GM18909 (cell line): ENCODE measurements around the gene GRAP2.

ENCODE experiments used
- ATAC-seq: cut with Tn5 transposase; IDR thresholded peaks from one replicate; pipeline ENCODE4 v1.9.1; 2021; ENCODE audit warnings: mild to moderate bottlenecking; ENCODE audit not compliant: unreplicated experiment, poor library complexity

GRAP2 gene

DNA sequence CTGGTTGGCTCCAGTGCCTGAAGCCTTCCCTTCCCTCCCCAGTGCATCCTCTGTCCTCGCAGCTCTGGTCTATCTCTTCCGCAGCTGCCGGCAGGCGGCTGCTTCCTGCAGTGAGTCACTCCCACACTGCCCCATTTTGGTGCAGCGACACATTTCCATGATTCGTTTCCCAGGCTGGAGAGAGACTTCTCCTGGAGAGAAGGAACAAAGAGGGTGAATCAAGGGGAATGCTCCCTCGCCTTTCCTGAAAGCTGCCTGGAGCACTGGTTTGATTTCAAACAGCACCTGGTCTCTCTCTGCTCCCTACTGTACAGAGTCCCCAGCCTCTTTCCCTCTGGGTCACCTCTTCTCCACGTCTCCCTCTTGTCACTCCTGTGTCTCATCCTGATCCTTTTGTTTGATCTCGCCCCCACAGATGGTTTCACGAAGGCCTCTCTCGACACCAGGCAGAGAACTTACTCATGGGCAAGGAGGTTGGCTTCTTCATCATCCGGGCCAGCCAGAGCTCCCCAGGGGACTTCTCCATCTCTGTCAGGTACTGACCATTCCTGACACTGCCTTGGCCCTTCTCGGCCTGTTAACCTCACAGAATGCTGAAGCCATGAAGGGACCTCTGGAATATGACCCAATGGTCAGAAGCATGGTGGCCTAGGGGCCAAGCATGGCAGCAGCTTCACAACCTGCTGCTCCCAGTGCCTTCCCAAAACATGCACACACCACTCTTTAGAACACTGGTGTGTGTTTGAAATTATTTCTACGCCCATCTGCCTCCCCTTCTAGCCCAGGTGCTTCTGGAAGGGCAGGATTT, 59.0 kb downstream of the GRAP2 start, which contains the start of gene TMA7B:
Gene TMA7B, plus strand, starts transcription at position 758 of the 808 bp plus-strand sequence. CDS start 3,978 bp downstream, outside the sequence.
- no peak for ATAC-seq

DNA sequence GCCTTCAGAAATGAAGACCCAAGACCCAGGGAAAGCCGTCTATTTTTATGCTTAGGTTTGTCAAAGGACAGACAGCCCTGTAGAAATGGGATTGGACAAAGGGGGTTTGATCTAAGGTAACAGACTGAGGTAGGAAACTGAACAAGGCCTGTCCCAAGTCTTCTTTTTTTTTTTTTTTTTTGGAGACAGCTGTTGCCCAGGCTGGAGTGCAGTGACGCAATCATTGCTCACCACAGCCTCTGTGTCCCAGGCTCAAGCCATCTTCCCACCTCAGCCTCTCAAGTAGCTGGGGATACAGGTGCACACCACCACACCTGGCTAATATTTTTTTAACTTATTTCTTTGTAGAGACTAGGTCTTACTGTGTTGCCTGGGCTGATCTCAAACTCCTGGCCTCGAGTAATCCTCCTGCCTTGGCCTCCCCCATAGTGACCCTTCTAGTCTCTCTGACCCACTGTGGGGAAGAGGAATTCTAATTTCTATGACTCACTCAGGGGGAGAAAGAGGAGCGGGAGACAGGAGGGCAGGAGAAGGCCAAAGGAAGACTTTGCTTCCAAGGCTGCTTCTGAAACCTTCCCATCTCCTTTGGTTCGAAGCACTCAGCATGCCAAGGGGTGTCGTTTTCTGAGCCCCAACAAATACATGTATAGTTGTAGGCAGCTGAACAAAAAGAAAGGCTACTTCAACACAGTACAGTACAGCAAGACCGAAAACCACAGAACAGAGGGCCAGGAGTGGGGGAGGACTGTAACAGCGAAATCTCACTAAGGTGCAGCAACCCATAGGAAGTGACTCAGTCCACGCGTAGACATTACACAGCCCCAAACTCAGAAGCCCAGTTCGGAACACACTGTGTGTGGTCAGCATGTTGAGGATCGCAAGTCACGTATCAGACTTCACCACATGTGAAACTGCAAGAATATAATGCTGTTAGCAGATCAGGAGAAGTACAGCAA, 60.2 kb downstream of the GRAP2 start:
- ATAC-seq = peak; percentile 84

DNA sequence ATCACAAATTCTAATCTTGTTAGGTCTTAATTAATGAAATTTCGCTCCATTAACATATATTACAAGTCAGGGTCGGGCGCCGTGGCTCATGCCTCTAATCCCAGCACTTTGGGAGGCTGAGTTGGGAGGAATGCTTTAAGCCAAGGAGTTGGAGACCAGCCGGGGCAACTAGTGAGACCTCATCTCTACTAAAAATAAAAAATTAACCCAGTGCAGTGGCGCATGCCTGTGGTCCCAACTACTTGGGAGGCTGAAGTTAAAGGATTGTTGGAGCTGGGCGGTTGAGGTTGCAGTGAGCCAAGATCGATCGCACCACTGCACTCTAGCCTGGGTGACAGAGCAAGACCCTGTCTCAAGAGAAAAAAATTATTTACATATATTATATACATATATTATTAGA, 61.2 kb downstream of the GRAP2 start:
- no peak for ATAC-seq

DNA sequence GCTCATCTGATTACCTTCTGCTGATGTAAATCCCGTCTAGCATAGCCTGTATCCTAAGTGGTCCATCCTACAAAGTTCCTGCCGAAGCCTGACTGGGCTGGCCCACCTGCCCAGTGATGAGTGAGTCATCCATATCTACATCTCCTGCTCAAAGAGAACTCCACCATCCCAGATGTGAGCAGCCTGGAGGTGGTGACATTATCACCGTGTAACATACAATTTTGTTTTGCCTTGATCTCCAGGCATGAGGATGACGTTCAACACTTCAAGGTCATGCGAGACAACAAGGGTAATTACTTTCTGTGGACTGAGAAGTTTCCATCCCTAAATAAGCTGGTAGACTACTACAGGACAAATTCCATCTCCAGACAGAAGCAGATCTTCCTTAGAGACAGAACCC, 64.9 kb downstream of the GRAP2 start:
- ATAC-seq = no peak

DNA sequence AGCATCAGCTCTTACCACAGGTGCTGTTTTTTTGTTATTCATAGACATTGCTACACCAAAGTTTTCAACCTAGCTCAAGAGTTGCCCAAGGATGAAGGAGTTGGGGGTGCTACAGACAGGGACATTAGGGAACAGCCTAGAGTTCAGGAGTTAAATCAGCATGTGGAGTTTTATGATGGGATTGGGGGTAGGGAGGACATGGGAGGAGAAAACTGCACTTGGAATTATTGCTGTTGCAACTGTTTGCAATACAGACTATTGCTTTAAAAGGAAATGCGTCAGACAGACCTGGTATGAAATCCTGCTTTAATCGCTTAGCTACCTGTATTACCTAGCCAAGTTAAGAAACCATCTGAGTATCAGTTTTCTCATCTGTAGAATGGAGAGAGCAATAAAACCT, 65.6 kb downstream of the GRAP2 start:
- ATAC-seq = no peak

DNA sequence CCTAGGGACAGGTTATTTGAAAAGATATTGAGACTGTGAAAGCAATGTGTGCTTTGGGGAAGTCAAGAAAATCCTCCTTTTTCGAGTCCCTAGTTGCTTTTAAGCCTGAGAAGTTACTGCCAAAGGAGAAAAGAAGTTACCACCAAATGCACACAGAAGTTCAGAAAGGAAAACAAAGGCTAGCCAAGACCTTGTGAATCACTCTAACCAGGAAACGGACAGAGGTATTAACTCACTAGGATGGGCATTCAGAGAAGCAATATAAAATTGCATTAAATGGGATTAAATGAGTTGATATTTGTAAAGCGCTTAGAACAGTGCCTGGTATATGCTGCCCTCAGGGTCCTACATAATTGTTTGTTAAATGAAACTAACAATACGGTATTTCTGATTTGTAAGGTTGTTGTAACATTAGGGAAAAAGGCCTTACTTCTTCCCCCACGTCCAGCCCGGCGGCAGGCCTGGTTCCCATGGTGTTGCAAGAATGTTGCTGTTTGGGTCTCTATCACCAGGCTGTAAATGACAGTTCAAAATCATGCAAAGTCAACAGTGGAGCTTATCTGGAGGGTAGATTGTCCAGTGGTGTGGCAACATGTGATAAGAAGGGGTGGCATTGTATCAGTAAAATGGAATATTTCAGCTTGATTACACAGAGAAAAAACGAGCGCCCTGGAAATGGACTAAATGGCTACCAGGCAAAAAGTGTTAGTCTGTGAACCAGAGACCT, 66.4 kb downstream of the GRAP2 start:
- ATAC-seq = no peak

DNA sequence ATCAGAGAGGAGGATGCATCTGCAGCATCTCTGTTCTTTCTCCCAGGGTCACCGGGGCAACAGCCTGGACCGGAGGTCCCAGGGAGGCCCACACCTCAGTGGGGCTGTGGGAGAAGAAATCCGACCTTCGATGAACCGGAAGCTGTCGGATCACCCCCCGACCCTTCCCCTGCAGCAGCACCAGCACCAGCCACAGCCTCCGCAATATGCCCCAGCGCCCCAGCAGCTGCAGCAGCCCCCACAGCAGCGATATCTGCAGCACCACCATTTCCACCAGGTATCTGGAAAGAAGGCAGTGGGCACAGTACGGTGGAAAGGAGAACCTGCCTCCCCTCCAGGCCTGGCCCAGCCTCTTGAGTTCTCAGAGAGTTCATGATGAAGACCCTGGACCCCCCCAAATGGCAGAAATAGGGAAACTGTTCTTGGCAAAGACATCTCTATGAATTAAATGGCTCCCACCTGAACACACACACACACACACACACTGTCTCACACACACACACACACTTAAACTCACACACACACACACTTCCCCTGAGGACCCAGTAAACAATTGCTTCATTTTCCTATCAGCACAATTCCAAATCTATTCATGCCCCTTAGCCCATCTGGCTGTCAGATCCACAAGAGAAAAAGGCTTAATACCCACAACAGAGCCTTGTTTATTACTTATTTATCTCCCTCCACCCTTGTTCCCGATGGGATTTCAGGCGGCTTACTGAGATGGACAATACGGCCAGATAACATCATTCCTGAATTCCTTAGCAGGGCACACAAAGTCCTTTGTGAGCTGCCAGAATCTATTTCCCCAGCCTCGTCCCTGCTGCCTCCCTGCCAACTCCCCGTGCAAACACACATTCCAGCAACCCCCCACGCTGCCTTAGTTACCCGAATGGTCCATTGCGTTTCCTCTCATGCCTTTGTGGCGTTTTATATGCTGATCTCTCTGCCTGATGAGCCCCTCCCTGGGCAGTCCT, 67.4 kb downstream of the GRAP2 start:
- no peak for ATAC-seq

DNA sequence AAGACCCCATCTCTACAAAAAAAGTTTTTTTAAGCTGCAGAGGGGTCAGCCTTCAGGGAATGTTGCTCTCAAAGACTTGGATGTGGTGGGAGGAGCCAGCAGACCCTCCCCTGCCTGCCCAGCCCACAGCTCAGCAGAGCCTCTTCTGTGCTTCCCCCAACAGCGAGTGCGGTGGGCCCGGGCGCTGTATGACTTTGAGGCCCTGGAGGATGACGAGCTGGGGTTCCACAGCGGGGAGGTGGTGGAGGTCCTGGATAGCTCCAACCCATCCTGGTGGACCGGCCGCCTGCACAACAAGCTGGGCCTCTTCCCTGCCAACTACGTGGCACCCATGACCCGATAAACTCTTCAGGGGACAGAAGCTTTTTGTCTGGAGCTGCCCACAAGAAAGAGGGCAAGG, 69.9 kb downstream of the GRAP2 start:
- ATAC-seq = no peak

DNA sequence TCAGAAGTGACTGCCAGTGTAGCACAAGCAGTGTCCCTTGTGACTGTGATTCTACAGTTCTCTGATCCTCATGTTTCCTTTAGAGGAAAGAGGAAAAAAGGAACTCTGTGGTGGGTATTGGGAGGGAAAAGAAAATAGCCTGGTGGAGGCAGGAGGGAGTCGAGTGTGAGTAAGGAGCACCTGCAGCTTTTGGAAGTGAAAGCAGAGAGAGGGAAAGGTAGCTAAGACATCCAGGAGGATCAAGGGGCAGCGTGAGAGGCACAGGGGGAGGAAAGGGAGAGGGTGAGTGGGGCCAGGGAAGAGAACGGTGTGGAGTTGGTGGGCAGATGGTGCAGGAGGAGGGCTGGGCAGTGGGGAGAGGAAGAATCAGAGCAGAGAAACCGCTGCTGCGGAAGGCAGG, 71.8 kb downstream of the GRAP2 start:
- no peak for ATAC-seq

DNA sequence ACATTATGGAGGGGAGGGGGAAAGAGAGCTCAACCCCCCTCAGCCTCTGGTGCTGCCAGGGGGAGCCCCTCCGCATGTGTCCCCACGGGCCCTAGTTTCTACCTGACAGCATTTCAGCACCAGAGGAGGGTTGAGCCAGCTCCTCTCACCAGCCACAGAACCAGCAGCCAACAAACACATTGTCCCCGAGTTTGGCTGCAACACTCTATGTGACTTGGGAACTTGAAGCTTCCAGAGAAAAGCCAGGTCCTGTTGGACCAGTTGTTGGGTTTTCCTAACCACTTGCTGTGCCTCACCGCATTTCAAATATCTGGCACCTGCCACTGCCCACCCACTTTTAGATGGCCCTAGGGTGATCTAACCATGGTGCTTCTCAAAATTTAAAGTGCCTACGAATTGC, 72.8 kb downstream of the GRAP2 start:
- no peak for ATAC-seq

DNA sequence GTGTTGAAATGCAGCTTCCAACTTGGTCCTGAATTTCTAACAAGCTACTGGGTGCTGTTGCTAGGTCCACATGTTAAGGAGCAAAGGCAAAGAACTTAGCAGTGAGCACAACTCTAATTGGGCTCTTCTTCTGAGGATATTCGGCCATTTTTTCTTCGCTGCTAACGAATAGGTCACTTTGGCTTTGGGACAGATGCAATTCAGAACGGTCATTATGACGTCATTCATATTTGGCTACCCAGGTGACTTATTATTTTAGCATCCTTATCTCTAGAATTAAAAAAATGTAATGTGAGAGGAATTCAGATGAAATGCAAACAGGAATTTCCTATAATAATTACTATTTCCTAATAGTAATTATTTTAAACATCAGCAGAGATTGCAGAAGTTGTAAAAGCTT, 73.2 kb downstream of the GRAP2 start:
- no peak for ATAC-seq

DNA sequence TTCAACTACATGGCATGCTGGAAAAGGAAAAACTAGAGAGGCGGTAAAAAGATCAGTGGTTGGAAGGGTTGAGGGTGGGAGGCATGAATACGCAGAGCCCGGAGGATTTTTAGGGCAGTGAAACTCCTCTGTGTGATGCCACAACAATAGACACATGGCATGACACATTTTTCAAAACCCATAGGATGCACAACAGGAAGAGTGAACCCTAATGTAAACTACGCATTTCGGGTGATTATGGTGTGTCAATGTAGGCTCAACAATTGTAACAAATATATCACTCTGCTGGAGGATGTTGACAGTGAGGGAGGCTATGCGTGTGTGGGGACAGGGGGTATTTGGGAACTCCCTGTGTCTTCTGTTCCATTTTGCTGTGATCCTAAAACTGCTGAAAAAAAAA, 78.2 kb downstream of the GRAP2 start:
- no peak for ATAC-seq

DNA sequence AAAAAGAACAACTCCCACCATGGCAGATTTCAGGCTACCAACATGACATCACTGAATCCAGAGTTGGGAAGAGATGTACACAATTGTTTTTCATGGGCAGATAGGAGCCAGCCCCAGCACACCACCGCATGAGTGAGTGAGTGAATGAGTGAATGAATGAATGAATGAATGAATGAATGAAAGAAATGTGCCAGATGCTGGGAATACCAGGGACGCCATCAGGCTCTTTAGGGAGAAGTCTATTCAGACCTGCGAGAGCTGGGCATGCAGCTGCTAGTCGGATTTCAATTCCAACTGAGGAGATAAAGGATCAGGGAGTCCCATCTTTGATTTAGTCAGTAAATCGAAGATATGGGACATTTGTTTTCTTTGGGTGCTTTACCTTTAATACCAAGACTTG, 78.6 kb downstream of the GRAP2 start:
- no peak for ATAC-seq

DNA sequence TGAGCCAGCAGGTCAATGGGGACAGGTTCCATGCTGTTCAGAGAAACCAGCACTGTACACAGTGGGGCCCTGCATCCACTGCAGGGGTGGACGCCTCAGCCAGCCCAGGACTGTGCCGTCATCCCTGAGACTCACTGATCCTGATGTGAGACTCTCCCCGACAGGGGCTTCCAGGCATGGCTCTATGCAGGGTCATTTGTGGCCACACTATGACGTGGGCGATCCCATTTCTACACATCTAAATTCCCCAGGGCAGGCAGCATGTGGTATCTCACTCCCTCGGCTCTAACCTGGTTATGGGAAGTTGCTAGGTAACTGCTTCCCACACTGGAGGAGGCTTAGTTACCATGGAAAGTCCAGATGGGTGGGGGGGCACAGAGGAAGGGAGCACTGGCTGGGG, 79.7 kb downstream of the GRAP2 start:
- ATAC-seq = no peak

DNA sequence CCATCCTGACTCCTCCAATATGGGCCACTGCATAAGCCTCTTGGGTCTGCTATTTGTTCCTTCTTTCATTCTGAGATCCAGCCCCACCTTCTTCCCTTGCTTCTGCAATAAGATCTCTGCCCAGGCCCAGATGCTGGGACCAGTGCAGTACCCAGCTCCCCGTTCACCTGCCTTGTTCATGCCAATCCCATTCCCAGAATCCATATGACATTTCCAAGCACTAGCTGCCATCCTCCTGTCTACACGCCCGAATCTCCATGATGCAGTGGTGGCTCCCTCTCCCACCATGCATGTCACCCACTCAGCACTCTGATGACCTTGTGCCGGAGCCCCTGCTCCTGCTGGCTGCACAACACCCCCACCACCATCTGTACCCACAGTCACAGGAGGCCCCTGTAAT, 82.5 kb downstream of the GRAP2 start:
- no peak for ATAC-seq

DNA sequence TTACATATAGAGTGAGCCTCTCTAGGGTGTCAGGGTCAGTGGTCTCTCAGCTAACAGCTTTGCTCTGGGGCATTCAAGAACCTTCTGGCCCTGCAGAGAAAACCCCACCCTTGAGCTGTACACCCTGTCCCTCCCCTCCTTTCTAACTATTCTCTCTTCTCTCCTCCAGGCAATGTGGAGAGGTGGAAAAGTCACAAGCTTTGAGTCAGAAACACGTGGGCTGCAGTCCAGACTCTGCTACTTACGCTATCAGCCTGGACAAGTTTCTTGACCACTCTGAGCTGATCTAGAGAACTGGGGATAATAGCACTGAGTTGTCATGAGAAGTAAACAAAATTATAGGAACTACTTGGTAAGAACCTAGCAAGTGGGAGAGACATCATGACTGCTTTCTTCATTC, 83.1 kb downstream of the GRAP2 start:
- ATAC-seq = no peak

DNA sequence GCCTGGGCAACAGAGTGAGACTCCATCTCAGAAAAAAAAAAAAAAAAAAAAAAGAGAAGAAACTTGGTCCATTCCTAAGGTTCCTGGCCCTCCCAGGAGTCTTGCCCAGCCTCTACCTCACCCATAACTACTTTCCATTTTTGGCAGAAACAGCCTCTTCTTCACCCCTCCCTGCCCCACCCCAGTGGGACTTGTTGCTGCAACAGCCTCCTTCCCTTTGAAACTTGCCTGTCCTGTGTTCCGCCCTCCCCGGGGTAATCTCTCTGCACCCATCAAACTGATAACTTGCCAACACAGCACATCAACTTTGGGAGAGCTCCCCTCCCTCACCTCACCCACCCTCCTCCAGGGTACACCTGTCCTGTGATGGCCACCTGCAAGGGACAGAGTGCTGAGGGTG, 83.9 kb downstream of the GRAP2 start:
- no peak for ATAC-seq

DNA sequence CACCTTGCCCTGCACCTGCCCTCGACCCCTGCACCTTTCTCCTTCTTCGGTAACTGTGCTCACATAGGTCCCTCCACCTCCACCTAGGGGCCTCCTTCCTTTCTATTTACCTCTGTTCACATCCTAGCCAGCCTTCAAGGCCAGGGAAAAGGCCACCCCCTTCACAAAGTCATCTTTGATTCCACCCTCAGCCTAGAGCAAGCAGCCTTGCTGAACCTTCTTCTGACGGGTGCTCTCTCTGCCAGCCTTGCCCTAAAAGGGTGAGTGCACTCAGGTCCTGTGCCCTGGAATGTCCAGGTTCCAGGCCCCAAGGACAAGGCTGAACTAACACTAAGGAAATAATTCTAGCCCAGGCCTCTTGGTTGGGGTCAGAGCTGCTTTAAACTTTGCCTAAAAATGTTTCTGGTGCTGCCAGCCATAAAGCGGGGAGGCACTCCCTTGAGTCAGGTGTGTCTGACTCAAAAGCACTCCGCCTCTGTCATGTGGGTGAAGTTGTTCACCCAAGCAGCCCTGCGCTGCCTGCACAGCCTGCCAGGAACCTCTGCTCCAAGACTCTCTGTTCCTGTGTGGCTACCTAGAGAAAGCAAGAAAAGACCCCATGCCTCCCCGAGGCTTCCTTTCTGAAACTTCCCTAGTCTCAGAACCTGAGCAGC, 84.6 kb downstream of the GRAP2 start:
- no peak for ATAC-seq
